ENCODE results near the gene CARD19.

The CARD19 gene

GRCh38 chr9:93096131-93096802, at the start of gene CARD19:
Gene CARD19, plus strand, starts transcription at chr9:93096217. Its CDS starts 129 bp downstream, at chr9:93096346.
- DNase-seq = no peak

GRCh38 chr9:93048566-93049448, 47.2 kb upstream of the CARD19 start:
- no peak for DNase-seq

- DNase-seq = no peak
These were observed 46.5 kb upstream of the CARD19 start for GRCh38 chr9:93049491-93049890.

DNA sequence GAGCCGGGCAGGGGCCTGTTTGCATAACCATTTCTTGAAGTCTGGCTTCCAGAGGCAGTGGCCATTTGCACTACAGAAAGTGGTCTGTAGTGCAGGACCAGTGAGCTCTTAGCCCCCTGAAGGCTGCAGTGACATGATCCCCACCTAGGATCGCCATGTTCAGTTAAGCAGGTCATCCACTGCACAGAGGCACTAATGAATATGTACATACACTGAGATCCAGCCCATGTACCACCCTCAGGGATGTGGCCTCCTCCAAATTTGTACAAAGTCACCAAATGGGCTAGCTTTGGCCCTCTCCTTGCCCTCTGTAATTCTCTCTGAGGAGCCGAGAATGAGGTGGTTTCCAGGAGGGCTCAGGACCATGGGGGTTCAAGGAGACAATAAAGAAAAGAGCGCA, 45.8 kb upstream of the CARD19 start:
- no peak for DNase-seq

- DNase-seq = no peak
These were observed 44.3 kb upstream of the CARD19 start for GRCh38 chr9:93051680-93052089.

DNA sequence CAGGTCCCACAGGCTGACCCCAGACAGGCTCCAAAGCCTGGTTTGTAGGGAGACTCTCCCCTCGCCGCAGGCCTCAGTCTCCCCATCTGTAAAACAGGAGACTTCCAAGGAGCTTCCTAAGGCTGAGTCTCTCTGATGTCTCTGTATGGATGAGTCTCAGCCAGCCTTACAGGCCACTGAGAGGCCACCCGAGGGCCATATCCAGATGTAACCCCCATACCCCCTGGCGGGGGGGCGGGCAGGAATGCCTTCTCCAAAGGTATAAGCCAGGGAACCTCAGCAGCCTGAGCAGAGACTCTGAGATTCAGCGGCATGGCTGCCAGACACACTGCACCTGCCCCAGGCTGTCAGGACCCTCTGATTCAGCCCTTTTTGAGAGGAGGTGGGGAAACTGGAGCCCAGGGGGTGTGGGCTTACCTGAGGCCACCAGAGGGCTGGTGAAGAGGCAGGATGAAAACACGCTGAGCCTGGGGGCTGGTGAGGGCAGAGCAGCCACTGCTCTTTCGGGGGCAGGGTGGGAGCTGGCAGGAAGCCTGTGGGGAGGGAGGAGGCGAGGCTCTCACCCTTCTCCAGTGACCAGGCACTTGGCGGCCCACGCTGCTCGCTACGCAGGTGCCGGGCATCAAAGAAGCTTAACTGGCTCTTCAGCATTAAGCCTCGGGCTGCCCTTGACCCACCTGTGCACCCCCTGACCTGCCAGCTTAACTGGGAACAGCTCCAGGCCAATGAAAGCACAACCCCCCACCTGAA, 43.1 kb upstream of the CARD19 start:
- DNase-seq = no peak

DNA sequence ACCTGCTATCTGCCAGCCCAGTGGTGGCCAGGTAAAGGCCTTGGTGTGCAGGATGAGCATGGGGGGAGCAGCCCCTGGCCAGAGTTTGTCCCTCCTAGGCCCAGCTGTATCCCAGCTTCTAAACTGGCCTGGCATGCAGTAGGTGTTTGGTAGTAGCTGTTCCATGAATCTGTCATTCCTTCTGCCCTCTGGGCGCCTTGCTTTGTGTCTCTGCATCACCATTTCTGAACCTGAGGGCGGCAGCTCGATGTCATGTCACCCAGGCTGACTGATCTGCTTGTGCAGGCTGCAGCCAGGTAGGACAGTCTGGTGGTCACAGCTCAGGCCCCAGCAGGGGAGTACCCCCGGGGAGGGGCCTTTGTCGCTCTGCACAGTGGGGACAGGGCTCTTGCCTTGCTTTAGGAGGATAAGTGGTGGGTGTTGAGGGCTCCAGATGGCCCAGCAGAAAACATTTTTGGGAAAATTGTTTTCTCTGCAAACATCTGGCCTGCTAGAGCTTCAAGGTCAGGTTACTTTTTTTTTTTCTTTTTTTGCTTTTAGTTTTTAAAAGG, 42.2 kb upstream of the CARD19 start:
- DNase-seq = no peak

GRCh38 chr9:93054758-93055704, 41.0 kb upstream of the CARD19 start:
- no peak for DNase-seq

DNA sequence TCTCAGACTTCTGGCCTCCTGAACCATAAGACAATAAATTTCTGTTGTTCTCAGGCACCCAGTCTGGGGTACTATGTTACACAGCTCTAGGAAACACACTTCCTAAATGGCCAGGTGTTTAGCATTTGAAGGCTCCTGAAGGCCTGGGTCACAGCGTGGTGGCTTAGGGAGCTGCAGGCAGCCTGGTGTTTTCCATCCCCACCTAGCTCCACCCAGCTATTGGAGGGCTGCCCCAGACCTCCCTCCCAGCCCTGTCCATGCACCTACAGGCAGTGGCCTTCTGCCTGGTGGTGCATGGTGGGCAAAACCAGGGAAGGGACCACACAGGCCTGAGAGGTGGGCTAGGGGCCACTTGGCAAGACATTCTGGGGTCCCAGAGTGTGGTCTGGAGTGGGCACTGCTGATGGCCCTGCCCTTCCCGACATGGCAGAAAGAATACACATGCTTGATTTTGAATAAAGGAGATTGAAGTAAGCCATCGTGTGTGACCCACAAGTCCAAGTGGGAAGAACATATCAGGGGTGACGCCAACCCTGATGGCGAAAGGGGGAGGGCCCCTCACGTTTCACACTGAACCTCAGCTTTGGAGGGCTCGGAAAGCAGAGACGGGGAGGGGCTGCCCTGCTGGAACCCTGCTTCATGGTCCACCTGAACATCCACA, 38.8 kb upstream of the CARD19 start:
- no peak for DNase-seq

- DNase-seq = no peak
These were observed 38.2 kb upstream of the CARD19 start for GRCh38 chr9:93057703-93058354.

GRCh38 chr9:93058355-93059010, 37.5 kb upstream of the CARD19 start, which contains the start of gene SUSD3:
Gene SUSD3, plus strand, starts transcription at chr9:93058701. Its CDS starts 42 bp downstream, at chr9:93058743.
- DNase-seq = no peak

DNA sequence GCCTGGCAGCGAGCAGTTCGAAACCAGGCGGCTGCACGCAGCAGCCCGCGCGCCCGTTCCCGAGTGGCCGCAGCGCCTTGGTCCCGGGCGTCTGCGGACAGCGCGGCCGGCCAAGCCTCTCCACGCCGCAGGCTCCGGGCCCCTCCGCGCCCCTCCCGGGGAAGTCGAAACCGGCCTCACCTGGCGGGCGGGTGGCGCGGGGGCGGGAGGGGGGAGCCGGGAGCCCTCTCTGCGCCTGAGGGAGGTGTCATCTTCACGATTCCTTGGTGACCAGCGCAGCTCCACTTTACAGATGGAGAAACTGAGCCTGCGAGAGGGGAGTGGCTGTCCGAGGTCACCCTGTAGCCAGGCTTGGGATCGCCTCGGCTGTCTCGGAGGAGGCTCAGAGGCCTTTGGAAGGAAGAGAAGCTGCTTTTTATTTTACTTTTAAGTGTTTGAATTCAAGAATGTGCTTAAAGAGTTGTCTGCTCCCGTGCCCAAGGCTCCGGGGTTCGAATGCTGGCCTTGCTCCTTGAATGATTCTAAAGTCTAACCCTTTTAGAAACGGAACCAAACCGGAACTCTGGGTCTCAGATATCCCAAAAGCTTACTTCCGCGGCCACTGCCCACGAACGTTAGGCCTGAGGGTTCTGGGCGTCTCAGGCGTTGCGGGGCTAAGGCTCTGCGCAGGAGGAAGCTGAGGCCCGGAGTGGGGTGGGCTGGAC, 36.9 kb upstream of the CARD19 start:
- no peak for DNase-seq

GRCh38 chr9:93059715-93060578, 36.1 kb upstream of the CARD19 start:
- no peak for DNase-seq

- DNase-seq = no peak
These were observed 35.2 kb upstream of the CARD19 start for GRCh38 chr9:93060746-93061259.

DNA sequence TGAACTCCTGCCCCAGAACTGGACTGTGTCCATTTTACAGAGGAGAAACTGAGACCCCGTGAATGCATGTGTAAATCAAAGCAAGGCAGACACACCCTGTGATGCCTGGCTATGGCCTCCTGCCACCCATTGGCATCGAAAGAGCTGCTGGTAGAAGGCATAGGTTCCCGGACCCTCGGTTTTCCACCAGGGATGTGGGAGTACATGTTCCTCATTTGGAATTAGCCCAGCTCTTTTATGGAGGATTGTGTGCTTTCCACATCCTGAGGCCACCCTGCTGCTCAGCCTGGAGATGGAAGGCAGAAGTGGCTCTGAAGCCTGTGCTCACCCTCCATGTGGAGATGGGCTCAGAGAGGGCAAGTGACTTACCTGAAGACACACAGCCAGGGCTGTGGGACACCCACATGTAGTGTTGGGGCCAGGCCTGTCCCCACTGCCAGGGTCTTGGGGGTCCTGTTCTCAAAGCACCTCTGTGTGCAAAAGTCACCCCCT, 34.7 kb upstream of the CARD19 start:
- DNase-seq = no peak

DNA sequence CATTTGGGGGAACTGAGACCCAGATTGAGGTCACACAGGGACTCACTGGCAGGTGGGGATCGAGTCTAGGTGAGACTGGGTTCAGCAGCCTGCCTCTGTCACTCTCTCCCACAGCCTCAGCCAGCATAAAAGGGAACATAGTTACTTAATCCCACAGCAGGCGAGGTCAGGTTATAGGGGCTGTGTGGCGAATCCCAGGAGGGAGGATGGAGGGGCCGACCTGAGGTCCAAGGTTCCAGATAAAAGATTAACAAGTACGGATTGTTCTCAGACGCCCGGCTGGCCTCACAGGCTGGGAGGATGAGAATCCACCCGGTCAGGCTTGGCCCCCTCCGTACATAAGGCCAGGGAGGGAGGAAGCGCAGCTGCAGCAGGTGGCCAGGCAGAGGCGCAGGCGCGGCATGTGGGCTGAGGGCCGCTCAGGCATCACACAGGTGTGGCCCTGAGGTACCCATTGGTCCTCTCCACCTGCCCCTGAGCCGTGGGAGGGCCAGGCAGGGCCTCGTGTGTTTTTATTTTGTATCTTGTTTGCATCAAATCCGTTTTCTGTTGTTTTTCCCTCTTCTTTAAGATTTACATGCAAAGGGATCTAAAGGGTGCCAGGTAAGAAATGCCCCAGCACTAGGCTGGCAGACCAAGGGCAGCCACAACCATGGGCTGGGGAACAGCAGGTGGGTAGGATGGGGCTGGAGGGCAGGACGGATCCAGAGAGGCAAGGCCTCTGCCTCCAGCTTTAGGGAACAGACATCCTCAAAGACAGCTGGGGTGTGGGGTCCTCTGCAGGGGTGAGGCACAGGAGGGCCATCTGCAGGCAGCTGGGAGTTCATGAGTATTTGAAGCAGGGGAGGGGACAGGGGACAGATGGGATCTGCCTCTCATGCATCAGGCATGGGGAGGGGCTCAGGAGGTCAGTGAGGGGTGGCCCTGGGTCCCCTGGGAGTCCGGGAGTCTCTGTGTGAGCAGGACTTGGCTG, 33.9 kb upstream of the CARD19 start:
- no peak for DNase-seq

Data from amniotic stem cell (primary cell).